ENCODE data around the gene CUTC. TPM values are rescaled to one million over a fixed set of nuclear protein-coding genes. Genes with fewer than 3 reads are reported as not detected.

Gene CUTC
- polyA plus RNA-seq, 1 of the 3 experiments (the other 2 are of a cell fraction), result 19.4 TPM

- no peak overlapping the region for H3K27ac ChIP-seq (ENCODE audit: low read depth in 2 of 2, low read length in 1 of 2)
- H3K9ac ChIP-seq, result no peak overlapping the region
- no peak for DNase-seq
- H3K9me3 ChIP-seq, result no peaks in the 10 kb centered on the region
- WGBS (ENCODE audit: low lambda C conversion rate), result 93% methylated on average over 4 of the region's 4 CpGs
- H3K79me2 ChIP-seq (ENCODE audit: insufficient read depth), result no peaks in the 10 kb centered on the region
- CTCF ChIA-PET, result interaction anchor here (1.1 kb wide), 1 partner anchor 80 kb away, joined by 5 read pairs; no protein-coding TSS in a partner anchor
- no peak overlapping the region for H3K4me2 ChIP-seq
- peaks cover 0 to 7% of the 10 kb centered on the region in 2 experiments for H3K36me3 ChIP-seq (replicated peaks in 1 of 2; ENCODE audit: control insufficient read depth in 1 of 2, insufficient read depth in 2 of 2, low read length in 1 of 2)
- peaks cover 8% of the 10 kb centered on the region for H3F3A ChIP-seq (replicated peaks; ENCODE audit: insufficient read depth)
- no peaks in the 10 kb centered on the region for H3K9me2 ChIP-seq
- H3K4me1 ChIP-seq (ENCODE audit: control insufficient read depth in 1 of 2, insufficient read depth in 2 of 2, low read depth in 1 of 2, low read length in 1 of 2), result no peaks in the 10 kb centered on the region
- no peaks in the 10 kb centered on the region for H4K20me1 ChIP-seq (ENCODE audit: insufficient read depth)
- no peak overlapping the region for H3K4me3 ChIP-seq (ENCODE audit: low read depth in 2 of 2, low read length in 1 of 2)
- no peak for TF ChIP-seq YY1 (IDR thresholded peaks at IDR 0.05; ENCODE audit: low read depth)
- TF ChIP-seq TAF1 (IDR thresholded peaks at IDR 0.05; ENCODE audit: borderline replicate concordance, low read depth, low read length), result no peak
- no peak for TF ChIP-seq REST (IDR thresholded peaks at IDR 0.05; ENCODE audit: low read depth, low read length)
- H3K27me3 ChIP-seq (ENCODE audit: insufficient read depth), result no peaks in the 10 kb centered on the region
- POLR2A ChIA-PET, result no interaction called here
- no peak overlapping the region for H2AFZ ChIP-seq (ENCODE audit: low read depth)
Measured at GRCh38 chr10:99765672-99766301, 33.8 kb downstream of the CUTC start.

DNA sequence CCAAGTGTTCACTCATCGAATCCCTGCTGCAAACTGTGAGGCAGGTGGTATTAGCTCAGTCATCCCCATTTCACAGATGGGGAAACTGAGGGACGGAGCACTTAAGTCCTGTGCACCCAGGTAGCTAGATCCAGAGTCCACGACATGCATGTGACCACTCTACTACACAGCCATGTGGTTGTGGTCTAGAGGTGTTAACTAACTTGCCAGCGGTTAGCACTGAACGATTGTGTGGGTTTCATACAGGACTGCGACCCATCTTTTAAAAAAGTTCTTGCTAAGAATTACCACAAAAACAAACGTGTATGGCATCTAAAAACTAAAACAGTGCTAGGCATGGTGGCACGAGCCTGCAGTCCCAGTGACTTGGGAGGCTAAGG, 34.3 kb downstream of the CUTC start:
- no peak for DNase-seq
- Histone ChIP-seq H3K4me1 (ENCODE audit: control insufficient read depth in 1 of 2, insufficient read depth in 2 of 2, low read depth in 1 of 2, low read length in 1 of 2) (no peaks in the 10 kb centered on the region), H2AFZ (ENCODE audit: low read depth) (no peak overlapping the region), H3K9me2 (no peaks in the 10 kb centered on the region), H3K36me3 (replicated peaks in 1 of 2; ENCODE audit: control insufficient read depth in 1 of 2, insufficient read depth in 2 of 2, low read length in 1 of 2) (peaks cover 0 to 7% of the 10 kb centered on the region in 2 experiments), H3K4me2 (no peak overlapping the region), H3K4me3 (ENCODE audit: low read depth in 2 of 2, low read length in 1 of 2) (no peak overlapping the region), H4K20me1 (ENCODE audit: insufficient read depth) (no peaks in the 10 kb centered on the region), H3K79me2 (ENCODE audit: insufficient read depth) (no peaks in the 10 kb centered on the region), H3K9ac (no peak overlapping the region), H3K9me3 (no peaks in the 10 kb centered on the region), H3F3A (replicated peaks; ENCODE audit: insufficient read depth) (peaks cover 8% of the 10 kb centered on the region), H3K27me3 (ENCODE audit: insufficient read depth) (no peaks in the 10 kb centered on the region), H3K27ac (ENCODE audit: low read depth in 2 of 2, low read length in 1 of 2) (no peak overlapping the region)
- WGBS (ENCODE audit: low lambda C conversion rate), result 75% methylated on average over 8 of the region's 8 CpGs
- ChIA-PET POLR2A (no interaction called here), CTCF (no interaction called here)
- TF ChIP-seq FOSL2 (IDR thresholded peaks at IDR 0.05; ENCODE audit: borderline replicate concordance, low read depth) (no peak), USF2 (IDR thresholded peaks at IDR 0.05; ENCODE audit: borderline replicate concordance, low read depth, low read length) (no peak), NRF1 (IDR thresholded peaks at IDR 0.05; ENCODE audit: low read depth, low read length) (no peak), MAX (IDR thresholded peaks at IDR 0.05; ENCODE audit: low read depth) (no peak)

Data from SK-N-SH (cell line).